Panc1 (cell line): ENCODE data around the gene GJA3. TPM values are rescaled to one million over a fixed set of nuclear protein-coding genes. Genes with fewer than 3 reads are reported as not detected.

ENCODE experiments used
- ATAC-seq: fragments of 200-7000 bp; cut with Tn5 transposase; 2 replicates; pipeline ENCODE4 v1.9.1; 2020; ENCODE audit warnings: mild to moderate bottlenecking, moderate library complexity
- BruUV-seq: library from RNA; stranded (reverse); fragments of 400-500 nt; replicated peaks from 2 replicates; lab custom pipeline; 2021; lab: Mats Ljungman, UMichigan
- CTCF ChIA-PET: fragments of 300-600 bp; sonication (Branson Sonifier 250); formaldehyde crosslinking; loops from one replicate; lab custom pipeline; 2022; ENCODE audit warnings: antibody characterized with exemption; lab: Charles Lee
- POLR2A ChIA-PET: fragments of 300-600 bp; sonication (Branson Sonifier 250); formaldehyde crosslinking; loops from one replicate; lab custom pipeline; 2022; ENCODE audit warnings: antibody characterized with exemption; lab: Charles Lee
- DNase-seq: peaks from one replicate; pipeline ENCODE4 v3.0.0-alpha.2; 2010; ENCODE audit warnings: low read depth, low spot score
- H3K27ac ChIP-seq: 2 replicates; pipeline ENCODE4 v1.5.1; 2011; ENCODE audit warnings: mild to moderate bottlenecking, low read length, inconsistent platforms
- H3K27me3 ChIP-seq: fragments of 200-500 bp; sonication (Bioruptor generic); 2 replicates; pipeline ENCODE4 v1.6.0; 2014; ENCODE audit warnings: low read length, inconsistent platforms; ENCODE audit not compliant: control insufficient read depth, insufficient read depth
- H3K36me3 ChIP-seq: fragments of 200-500 bp; sonication (Bioruptor generic); 2 replicates; pipeline ENCODE4 v1.5.1; 2014; ENCODE audit warnings: inconsistent platforms, mild to moderate bottlenecking, low read length, moderate library complexity; ENCODE audit not compliant: control insufficient read depth, insufficient read depth
- H3K4me1 ChIP-seq: 2 replicates; pipeline ENCODE4 v1.5.1; 2011; ENCODE audit warnings: inconsistent platforms, mild to moderate bottlenecking, low read length, moderate library complexity; ENCODE audit not compliant: control insufficient read depth, insufficient read depth
- H3K4me3 ChIP-seq, 2 experiments: 2 replicates each; pipeline ENCODE4 v1.5.1; 2011 to 2012; ENCODE audit warnings: low read depth in 2 of 2, low read length in 2 of 2, mild to moderate bottlenecking in 2 of 2, inconsistent platforms in 1 of 2, moderate library complexity in 1 of 2
- H3K9me3 ChIP-seq: fragments of 200-500 bp; sonication (Bioruptor generic); 2 replicates; pipeline ENCODE4 v1.5.1; 2014; ENCODE audit warnings: low read depth, mild to moderate bottlenecking, inconsistent platforms, low read length, moderate library complexity; ENCODE audit not compliant: control insufficient read depth, insufficient read depth
- POLR2AphosphoS5 ChIP-seq: IDR thresholded peaks from 2 replicates; pipeline ENCODE4 v1.6.1; 2012; ENCODE audit warnings: mild to moderate bottlenecking, low read depth, low read length, moderate library complexity
- SIN3A ChIP-seq: IDR thresholded peaks from 2 replicates; pipeline ENCODE4 v1.6.1; 2012; ENCODE audit warnings: low read depth, mild to moderate bottlenecking, low read length, moderate library complexity, borderline replicate concordance; ENCODE audit not compliant: insufficient read depth
- TCF7L2 ChIP-seq: IDR thresholded peaks from 2 replicates; pipeline ENCODE4 v1.6.1; 2011; ENCODE audit warnings: mild to moderate bottlenecking, low read depth, low read length, inconsistent platforms
- in situ Hi-C: cut with HindIII; loops from 2 replicates; pipeline ENCODE4 v1.10.0; 2016; ENCODE audit warnings: low sequenced_read_pairs, low pct_unique_long_range_greater_than_20kb
- intact Hi-C: fragments of 100-400 bp; cut with micrococcal nuclease; formaldehyde crosslinking; loops from one replicate; pipeline ENCODE4 v1.10.0; 2022; ENCODE audit not compliant: unreplicated experiment
- total RNA-seq: library from RNA; stranded (reverse); gene quantifications from one replicate; pipeline ENCODE4 v1.2.1, GENCODE V29; 2021; ENCODE audit not compliant: unreplicated experiment
- TF ChIP-seq, protein P1 (sequence below): fragments of 450-650 bp; IDR thresholded peaks from 2 replicates; pipeline ENCODE4 v1.5.1; 2017; ENCODE audit warnings: mild to moderate bottlenecking
- TF ChIP-seq, protein P2 (sequence below), 2 experiments: IDR thresholded peaks; 2 replicates each; pipeline ENCODE4 v1.6.1; 2011 to 2012; ENCODE audit warnings: low read depth in 2 of 2, control low read depth in 1 of 2, low read length in 1 of 2, mild to moderate bottlenecking in 1 of 2, moderate library complexity in 1 of 2; ENCODE audit not compliant: insufficient read depth in 1 of 2

The GJA3 gene
- total RNA-seq, 1 experiment from 2014 or later, result 11.6 TPM

DNA sequence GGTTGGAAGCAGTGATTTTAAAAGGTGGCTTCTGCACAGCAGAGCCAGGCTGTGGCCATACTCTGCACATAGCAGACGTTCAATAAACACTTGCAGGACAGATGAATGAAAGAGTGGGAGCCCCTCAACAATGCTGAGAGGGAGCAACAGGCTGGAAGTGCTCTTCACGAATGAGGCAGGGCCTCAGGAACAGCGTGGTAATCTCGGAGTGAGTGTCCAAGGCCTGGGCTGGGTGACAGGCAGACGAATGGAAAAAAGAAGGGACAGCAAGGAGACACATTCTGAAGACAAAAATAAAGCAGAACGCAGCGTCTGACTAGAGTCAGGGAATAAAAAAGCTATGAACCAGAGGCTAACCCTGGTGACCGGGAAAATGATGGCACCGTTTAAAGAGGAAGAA lies 11.1 kb downstream of the GJA3 start:
- intact Hi-C loops, result no loop called here
- TF ChIP-seq SIN3A, result no peak
- TF ChIP-seq POLR2AphosphoS5, result no peak
- TF ChIP-seq, protein P1, sequence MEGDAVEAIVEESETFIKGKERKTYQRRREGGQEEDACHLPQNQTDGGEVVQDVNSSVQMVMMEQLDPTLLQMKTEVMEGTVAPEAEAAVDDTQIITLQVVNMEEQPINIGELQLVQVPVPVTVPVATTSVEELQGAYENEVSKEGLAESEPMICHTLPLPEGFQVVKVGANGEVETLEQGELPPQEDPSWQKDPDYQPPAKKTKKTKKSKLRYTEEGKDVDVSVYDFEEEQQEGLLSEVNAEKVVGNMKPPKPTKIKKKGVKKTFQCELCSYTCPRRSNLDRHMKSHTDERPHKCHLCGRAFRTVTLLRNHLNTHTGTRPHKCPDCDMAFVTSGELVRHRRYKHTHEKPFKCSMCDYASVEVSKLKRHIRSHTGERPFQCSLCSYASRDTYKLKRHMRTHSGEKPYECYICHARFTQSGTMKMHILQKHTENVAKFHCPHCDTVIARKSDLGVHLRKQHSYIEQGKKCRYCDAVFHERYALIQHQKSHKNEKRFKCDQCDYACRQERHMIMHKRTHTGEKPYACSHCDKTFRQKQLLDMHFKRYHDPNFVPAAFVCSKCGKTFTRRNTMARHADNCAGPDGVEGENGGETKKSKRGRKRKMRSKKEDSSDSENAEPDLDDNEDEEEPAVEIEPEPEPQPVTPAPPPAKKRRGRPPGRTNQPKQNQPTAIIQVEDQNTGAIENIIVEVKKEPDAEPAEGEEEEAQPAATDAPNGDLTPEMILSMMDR, result no peak
- TF ChIP-seq, protein P2, sequence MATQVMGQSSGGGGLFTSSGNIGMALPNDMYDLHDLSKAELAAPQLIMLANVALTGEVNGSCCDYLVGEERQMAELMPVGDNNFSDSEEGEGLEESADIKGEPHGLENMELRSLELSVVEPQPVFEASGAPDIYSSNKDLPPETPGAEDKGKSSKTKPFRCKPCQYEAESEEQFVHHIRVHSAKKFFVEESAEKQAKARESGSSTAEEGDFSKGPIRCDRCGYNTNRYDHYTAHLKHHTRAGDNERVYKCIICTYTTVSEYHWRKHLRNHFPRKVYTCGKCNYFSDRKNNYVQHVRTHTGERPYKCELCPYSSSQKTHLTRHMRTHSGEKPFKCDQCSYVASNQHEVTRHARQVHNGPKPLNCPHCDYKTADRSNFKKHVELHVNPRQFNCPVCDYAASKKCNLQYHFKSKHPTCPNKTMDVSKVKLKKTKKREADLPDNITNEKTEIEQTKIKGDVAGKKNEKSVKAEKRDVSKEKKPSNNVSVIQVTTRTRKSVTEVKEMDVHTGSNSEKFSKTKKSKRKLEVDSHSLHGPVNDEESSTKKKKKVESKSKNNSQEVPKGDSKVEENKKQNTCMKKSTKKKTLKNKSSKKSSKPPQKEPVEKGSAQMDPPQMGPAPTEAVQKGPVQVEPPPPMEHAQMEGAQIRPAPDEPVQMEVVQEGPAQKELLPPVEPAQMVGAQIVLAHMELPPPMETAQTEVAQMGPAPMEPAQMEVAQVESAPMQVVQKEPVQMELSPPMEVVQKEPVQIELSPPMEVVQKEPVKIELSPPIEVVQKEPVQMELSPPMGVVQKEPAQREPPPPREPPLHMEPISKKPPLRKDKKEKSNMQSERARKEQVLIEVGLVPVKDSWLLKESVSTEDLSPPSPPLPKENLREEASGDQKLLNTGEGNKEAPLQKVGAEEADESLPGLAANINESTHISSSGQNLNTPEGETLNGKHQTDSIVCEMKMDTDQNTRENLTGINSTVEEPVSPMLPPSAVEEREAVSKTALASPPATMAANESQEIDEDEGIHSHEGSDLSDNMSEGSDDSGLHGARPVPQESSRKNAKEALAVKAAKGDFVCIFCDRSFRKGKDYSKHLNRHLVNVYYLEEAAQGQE (IDR thresholded peaks at IDR 0.05; ENCODE audit: insufficient read depth in 1 of 2, low read depth in 2 of 2, low read length in 1 of 2), result no peak
- H3K36me3 ChIP-seq, result no peaks in the 10 kb centered on the region
- H3K4me1 ChIP-seq, result no peaks in the 10 kb centered on the region
- in situ Hi-C loops, result no loop called here
- no peaks in the 10 kb centered on the region for H3K27me3 ChIP-seq
- CTCF ChIA-PET, result no interaction called here
- ATAC-seq (no peak), DNase-seq (no peak)
- H3K9me3 ChIP-seq, result no peaks in the 10 kb centered on the region
- POLR2A ChIA-PET, result no interaction called here
- H3K27ac ChIP-seq, result no peak overlapping the region
- no TSS peak for BruUV-seq
- no peak overlapping the region for H3K4me3 ChIP-seq

DNA sequence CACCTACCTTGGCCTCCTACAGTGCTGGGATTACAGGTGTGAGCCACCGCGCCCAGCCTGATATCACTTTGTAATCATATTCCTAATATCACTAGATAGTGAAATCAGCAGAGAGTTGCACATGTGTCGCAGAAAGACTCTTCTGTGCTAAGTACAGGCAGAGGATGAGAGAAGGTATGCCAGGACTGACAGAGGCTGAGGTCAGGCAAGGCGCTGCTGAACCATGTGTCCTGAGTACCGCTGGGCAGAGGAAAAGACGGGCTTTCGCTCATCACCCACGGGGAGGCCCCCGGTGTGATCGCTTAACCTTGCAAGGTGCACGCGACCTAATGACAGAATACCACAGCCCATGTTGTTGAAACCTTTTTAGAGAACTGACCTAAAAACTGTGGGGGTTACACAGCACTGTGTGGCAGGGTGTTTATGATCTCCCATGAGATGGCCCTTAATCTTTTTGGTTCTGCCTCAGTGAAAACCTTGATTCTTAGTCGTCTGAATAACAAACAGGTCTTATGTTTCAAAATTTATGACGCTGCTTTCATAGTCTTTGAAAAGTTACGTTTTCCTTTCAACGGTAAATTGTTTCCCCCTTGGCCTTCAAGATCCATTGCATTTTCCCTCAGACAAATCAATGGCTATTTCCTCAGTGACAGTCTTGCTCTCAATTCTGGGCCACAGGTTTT lies 12.2 kb downstream of the GJA3 start:
- H3K9me3 ChIP-seq, result no peaks in the 10 kb centered on the region
- ATAC-seq (no peak), DNase-seq (no peak)
- TF ChIP-seq, protein P2 (IDR thresholded peaks at IDR 0.05; ENCODE audit: insufficient read depth in 1 of 2, low read depth in 2 of 2, low read length in 1 of 2), result no peak
- TF ChIP-seq TCF7L2, result no peak
- TF ChIP-seq POLR2AphosphoS5, result no peak
- TF ChIP-seq, protein P1, result no peak
- TF ChIP-seq SIN3A, result no peak
- no peak overlapping the region for H3K27ac ChIP-seq
- intact Hi-C loops, result no loop called here
- no peak overlapping the region for H3K4me3 ChIP-seq
- BruUV-seq, result no TSS peak
- H3K4me1 ChIP-seq, result no peaks in the 10 kb centered on the region
- ChIA-PET POLR2A (no interaction called here), CTCF (no interaction called here)
- H3K36me3 ChIP-seq, result no peaks in the 10 kb centered on the region
- no peaks in the 10 kb centered on the region for H3K27me3 ChIP-seq
- in situ Hi-C loops, result no loop called here
